HCT116 (cell line): Measurements from ENCODE around the gene ATF5. TPM values are rescaled to one million over a fixed set of nuclear protein-coding genes. Genes with fewer than 3 reads are reported as not detected.

Experiments
- ATAC-seq: fragments of 200-7000 bp; cut with Tn5 transposase; 2 replicates; pipeline ENCODE4 v1.9.1; 2020; ENCODE audit warnings: mild to moderate bottlenecking, moderate library complexity
- BruUV-seq: library from RNA; stranded (reverse); fragments of 400-500 nt; replicated peaks from 2 replicates; lab custom pipeline; 2021; lab: Mats Ljungman, UMichigan
- CTCF ChIA-PET: fragments of 300-600 bp; sonication (Branson Sonifier 250); formaldehyde crosslinking; loops from one replicate; lab custom pipeline; 2021; ENCODE audit warnings: antibody characterized with exemption; lab: Charles Lee
- POLR2A ChIA-PET: fragments of 300-600, 350-600 bp; sonication (Branson Sonifier 250); formaldehyde crosslinking; loops from one replicate; lab custom pipeline; 2021; ENCODE audit warnings: antibody characterized with exemption; lab: Charles Lee
- RAD21 ChIA-PET, 2 experiments: fragments of 300-600 bp; sonication (Branson Sonifier 250); formaldehyde crosslinking; loops; one replicate each; lab custom pipeline; 2023; ENCODE audit warnings: low total read pairs in 2 of 2; ENCODE audit not compliant: uncharacterized antibody in 2 of 2, unreplicated experiment in 2 of 2, low non-redundant PET in 1 of 2; lab: Charles Lee
- DNase-seq: peaks from one replicate; pipeline ENCODE4 v3.0.0-alpha.2; 2010; ENCODE audit warnings: low read depth, low spot score
- H2AFZ ChIP-seq: fragments of 200-600 bp; shearing (Covaris generic), sonication (generic); 2 replicates; pipeline ENCODE4 v1.6.1; 2017; ENCODE audit warnings: low read depth, mixed run types, mixed read lengths, antibody characterized with exemption, low read length; ENCODE audit not compliant: poor library complexity, severe bottlenecking
- H3K27ac ChIP-seq: 2 replicates; pipeline ENCODE4 v1.5.1; 2012; ENCODE audit warnings: low read depth, low read length
- H3K27me3 ChIP-seq: fragments of 200-600 bp; sonication (generic); 2 replicates; pipeline ENCODE4 v1.6.1; 2016; ENCODE audit warnings: mixed run types, low read length, mixed read lengths; ENCODE audit not compliant: insufficient read depth
- H3K36me3 ChIP-seq, 2 experiments: fragments of 200-500 bp in 1 of 2; fragments of 200-600 bp in 1 of 2; sonication (Bioruptor generic) in 1 of 2; sonication (generic) in 1 of 2; 2 replicates each; pipeline versions ENCODE4 v1.5.1 to v1.6.1; 2014 to 2016; ENCODE audit warnings: low read length in 2 of 2, inconsistent platforms in 1 of 2, mixed read lengths in 1 of 2, mixed run types in 1 of 2; ENCODE audit not compliant: insufficient read depth in 2 of 2, control insufficient read depth in 1 of 2
- H3K4me1 ChIP-seq, 2 experiments: fragments of 200-600 bp in 1 of 2; sonication (generic) in 1 of 2; 2 replicates each; pipeline versions ENCODE4 v1.5.1 to v1.6.1; 2012 to 2017; ENCODE audit warnings: low read length in 2 of 2, inconsistent platforms in 1 of 2, mild to moderate bottlenecking in 1 of 2, mixed read lengths in 1 of 2, mixed run types in 1 of 2, moderate library complexity in 1 of 2; ENCODE audit not compliant: insufficient read depth in 2 of 2, control insufficient read depth in 1 of 2
- H3K4me2 ChIP-seq: fragments of 200-600 bp; sonication (generic); 2 replicates; pipeline ENCODE4 v1.6.1; 2017; ENCODE audit warnings: mixed run types, low read length, mixed read lengths
- H3K4me3 ChIP-seq, 2 experiments: fragments of 200-600 bp in 1 of 2; sonication (generic) in 1 of 2; replicated peaks in 1 of 2; 2 replicates each; pipeline ENCODE4 v1.5.1; 2011 to 2016; ENCODE audit warnings: low read length in 2 of 2, control low read depth in 1 of 2, low read depth in 1 of 2, mild to moderate bottlenecking in 1 of 2, mixed read lengths in 1 of 2, mixed run types in 1 of 2
- H3K79me2 ChIP-seq: fragments of 200-600 bp; sonication (generic); 2 replicates; pipeline ENCODE4 v1.6.1; 2017; ENCODE audit warnings: mild to moderate bottlenecking, mixed run types, low read length, moderate library complexity, mixed read lengths; ENCODE audit not compliant: insufficient read depth
- H3K9ac ChIP-seq: fragments of 200-600 bp; sonication (generic); 2 replicates; pipeline ENCODE4 v1.6.1; 2016; ENCODE audit warnings: low read length, mixed read lengths
- H3K9me2 ChIP-seq: fragments of 200-600 bp; sonication (generic), shearing (Covaris generic); 2 replicates; pipeline ENCODE4 v1.6.1; 2017; ENCODE audit warnings: mixed run types, mild to moderate bottlenecking, moderate library complexity; ENCODE audit not compliant: insufficient read depth
- H3K9me3 ChIP-seq, 2 experiments: fragments of 200-500 bp in 1 of 2; fragments of 200-600 bp in 1 of 2; sonication (Bioruptor generic) in 1 of 2; sonication (generic) in 1 of 2; 2 replicates each; pipeline ENCODE4 v1.6.1; 2014 to 2017; ENCODE audit warnings: low read length in 2 of 2, mixed read lengths in 2 of 2, inconsistent platforms in 1 of 2, low read depth in 1 of 2, mild to moderate bottlenecking in 1 of 2, mixed run types in 1 of 2, moderate library complexity in 1 of 2; ENCODE audit not compliant: control insufficient read depth in 1 of 2, insufficient read depth in 1 of 2
- H4K20me1 ChIP-seq: fragments of 200-600 bp; sonication (generic), shearing (Covaris generic); 2 replicates; pipeline ENCODE4 v1.6.1; 2017; ENCODE audit warnings: mixed run types, mild to moderate bottlenecking, moderate library complexity; ENCODE audit not compliant: insufficient read depth
- CBX3 ChIP-seq: IDR thresholded peaks from 2 replicates; pipeline ENCODE4 v1.6.1; 2012; ENCODE audit warnings: low read depth
- POLR2AphosphoS5 ChIP-seq: IDR thresholded peaks from 2 replicates; pipeline ENCODE4 v1.6.1; 2011; ENCODE audit warnings: mild to moderate bottlenecking, low read depth, low read length, moderate library complexity
- REST ChIP-seq: IDR thresholded peaks from 2 replicates; pipeline ENCODE4 v1.6.1; 2012; ENCODE audit warnings: low read depth
- SP1 ChIP-seq: IDR thresholded peaks from 2 replicates; pipeline ENCODE4 v1.6.1; 2012; ENCODE audit warnings: low read depth
- YY1 ChIP-seq: IDR thresholded peaks from 2 replicates; pipeline ENCODE4 v1.6.1; 2011; ENCODE audit warnings: low read length, low read depth, moderate library complexity, mild to moderate bottlenecking; ENCODE audit not compliant: insufficient replicate concordance; ENCODE audit errors: extremely low read depth
- intact Hi-C: fragments of 100-400 bp; cut with micrococcal nuclease; formaldehyde crosslinking; loops from 2 replicates; pipeline ENCODE4 v1.10.0; 2022
- total RNA-seq: library from RNA; stranded (reverse); gene quantifications from one replicate; pipeline ENCODE4 v1.2.1, GENCODE V29; 2021; ENCODE audit not compliant: unreplicated experiment

ATF5 gene
- total RNA-seq, 1 experiment from 2014 or later, result 28.2 TPM

DNA sequence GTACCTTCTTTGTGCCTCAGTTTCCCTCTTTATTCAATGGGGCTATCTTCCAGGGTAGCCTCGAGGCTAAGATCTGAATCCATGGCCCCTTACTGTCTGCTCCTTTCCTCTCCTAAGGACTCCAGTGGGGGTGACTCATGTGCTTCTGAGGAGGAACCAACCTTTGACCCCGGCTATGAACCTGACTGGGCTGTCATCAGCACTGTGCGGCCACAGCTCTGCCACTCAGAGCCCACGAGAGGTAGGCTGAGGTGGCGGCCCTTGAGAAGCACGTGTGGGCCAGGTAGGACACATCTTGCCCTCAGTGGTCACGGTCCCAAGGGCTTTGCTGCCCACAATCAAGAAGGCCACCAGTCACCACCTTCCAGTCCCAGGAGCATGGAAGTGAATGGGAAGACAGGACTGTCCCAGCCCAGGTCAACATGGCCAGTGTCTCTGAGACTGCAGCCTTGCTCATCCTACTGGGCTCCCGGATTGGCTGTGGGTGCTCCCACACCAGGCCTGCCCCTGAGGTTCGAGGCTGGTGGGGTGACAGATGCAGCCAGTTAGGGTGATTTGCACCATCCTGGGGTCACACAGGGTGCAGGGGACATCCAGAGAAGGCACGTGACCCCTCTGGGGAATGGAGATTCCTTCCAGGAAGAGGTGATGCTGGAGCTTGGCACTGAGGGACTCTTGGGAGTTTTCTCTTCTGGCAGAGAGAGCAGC is 48.7 kb upstream of the ATF5 start:
- Histone ChIP-seq H3K4me2 (no peak overlapping the region), H2AFZ (no peak overlapping the region), H3K9me3 (peaks cover 0 to 6% of the 10 kb centered on the region in 2 experiments; a peak in 1 of 4 replicates), H3K27ac (no peak overlapping the region), H4K20me1 (no peaks in the 10 kb centered on the region), H3K36me3 (peaks cover 12 to 18% of the 10 kb centered on the region in 2 experiments), H3K27me3 (no peaks in the 10 kb centered on the region), H3K9me2 (no peaks in the 10 kb centered on the region), H3K4me1 (peaks cover 10 to 28% of the 10 kb centered on the region in 2 experiments), H3K4me3 (no peak overlapping the region), H3K79me2 (peaks cover 16% of the 10 kb centered on the region), H3K9ac (no peak overlapping the region)
- intact Hi-C loops, result no loop called here
- POLR2A ChIA-PET, result no interaction called here
- RAD21 ChIA-PET, result no interaction called here
- BruUV-seq, result no TSS peak
- no peak for TF ChIP-seq POLR2AphosphoS5
- TF ChIP-seq SP1, result no peak
- TF ChIP-seq CBX3, result no peak
- TF ChIP-seq YY1, result no peak
- TF ChIP-seq REST, result no peak
- CTCF ChIA-PET, result no interaction called here
- no peak for ATAC-seq
- no peak for DNase-seq
